ENCODE data around the gene DNAH9. TPM values are rescaled to one million over a fixed set of nuclear protein-coding genes. Genes with fewer than 3 reads are reported as not detected.

DNAH9 gene
- polyA plus RNA-seq, 10 donors = 0.44 to 1.1 (median 0.76) TPM

DNA sequence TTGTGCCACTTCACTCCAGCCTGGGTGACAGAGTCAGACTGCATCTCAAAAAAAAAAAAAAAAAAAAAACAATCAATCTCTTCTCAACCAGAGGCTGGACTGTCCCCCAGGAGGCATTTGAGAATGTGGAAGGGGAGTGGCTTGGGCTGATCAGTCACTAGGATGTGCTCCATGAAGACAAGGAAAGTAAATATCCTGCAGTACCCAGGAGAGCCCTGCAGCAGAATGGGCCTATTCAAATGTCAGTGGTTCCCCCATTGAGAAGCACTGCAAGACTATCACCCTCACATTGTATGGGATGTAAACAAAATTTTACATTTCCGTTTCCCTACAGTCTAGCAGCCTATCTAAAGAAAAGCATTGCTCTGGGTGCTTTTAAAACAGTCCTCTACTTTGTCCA is 70.3 kb downstream of the DNAH9 start:
- DNase-seq = no peak

DNA sequence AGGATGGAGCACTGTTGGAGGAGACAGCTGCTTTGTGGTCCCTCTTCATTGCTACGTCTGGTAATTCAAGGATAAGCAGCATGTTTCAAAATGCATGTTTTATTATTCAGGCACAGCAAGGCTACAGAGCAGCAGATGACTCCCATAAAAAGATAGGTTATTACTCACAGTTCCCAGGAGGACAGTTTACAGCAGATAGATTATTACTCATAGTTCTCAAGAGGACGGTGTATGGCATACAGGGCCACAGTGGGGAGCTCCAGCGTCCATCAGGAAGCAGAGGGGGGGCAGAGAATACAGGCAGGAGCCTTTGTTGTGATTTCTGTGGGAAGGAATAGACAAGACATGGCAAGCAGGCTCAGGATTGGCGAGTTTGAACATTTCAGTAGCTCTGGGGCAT is 72.9 kb downstream of the DNAH9 start:
- no peak for DNase-seq

- DNase-seq = peak in 1 of 3 donors; percentile 6
Observed at GRCh38 chr17:11682646-11683045, 84.4 kb downstream of the DNAH9 start.

GRCh38 chr17:11690681-11691080 is 92.4 kb downstream of the DNAH9 start:
- DNase-seq = no peak

- no peak for DNase-seq
Observed at GRCh38 chr17:11692688-11693087, 94.4 kb downstream of the DNAH9 start.

DNA sequence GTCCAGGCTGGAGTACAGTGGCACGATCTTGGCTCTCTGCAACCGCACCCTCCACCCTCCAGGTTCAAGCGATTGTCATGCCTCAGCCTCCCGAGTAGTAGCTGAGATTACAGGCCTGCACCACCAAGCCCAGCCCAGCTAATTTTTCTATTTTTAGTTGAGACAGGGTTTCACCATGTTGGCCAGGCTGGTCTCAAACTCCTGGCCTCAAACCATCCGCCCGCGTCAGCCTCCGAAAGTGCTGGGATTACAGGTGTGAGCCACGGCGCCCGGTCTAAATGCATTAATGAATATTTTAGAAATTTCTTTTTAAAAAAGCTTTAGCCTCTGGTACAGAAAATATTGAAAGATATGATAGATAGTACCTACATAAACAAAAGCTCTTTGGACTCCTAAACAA is 95.0 kb downstream of the DNAH9 start:
- DNase-seq = no peak

GRCh38 chr17:11700668-11701067 is 102.4 kb downstream of the DNAH9 start:
- no peak for DNase-seq

DNA sequence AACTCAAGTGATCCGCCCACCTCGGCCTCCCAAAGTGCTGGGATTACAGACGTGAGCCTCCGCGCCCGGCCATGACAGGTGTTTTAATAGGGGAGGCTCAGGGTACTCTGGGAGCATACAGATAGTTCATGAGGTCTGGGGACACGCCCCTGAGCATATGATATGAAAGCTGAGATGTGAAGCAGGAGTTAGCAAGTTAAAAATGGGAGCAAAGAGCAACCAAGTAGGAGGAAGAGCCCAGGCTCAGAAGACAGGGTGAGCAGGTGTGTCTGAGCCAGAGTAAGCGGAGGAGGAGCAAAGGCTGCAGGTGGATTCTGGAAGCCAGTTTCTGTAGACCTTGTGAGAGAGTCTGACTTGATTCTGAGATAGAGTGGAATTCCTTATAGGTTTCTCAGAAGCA is 103.6 kb downstream of the DNAH9 start:
- DNase-seq = peak in 1 of 3 donors; percentile 20

DNA sequence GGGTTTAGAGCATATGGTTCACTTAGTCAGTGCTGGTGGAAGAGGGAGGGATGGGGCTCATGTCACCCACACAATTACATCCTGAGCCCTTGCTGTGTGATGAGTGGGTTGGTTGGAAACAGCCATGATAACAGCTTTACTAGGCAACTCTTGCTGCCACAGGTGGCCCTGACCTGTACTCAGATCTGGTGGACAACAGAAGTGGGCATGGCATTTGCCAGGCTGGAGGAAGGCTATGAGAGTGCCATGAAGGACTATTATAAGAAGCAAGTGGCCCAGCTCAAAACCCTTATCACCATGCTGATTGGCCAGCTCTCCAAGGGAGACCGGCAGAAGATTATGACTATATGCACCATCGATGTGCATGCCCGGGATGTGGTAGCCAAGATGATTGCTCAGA is 105.8 kb downstream of the DNAH9 start:
- no peak for DNase-seq

DNA sequence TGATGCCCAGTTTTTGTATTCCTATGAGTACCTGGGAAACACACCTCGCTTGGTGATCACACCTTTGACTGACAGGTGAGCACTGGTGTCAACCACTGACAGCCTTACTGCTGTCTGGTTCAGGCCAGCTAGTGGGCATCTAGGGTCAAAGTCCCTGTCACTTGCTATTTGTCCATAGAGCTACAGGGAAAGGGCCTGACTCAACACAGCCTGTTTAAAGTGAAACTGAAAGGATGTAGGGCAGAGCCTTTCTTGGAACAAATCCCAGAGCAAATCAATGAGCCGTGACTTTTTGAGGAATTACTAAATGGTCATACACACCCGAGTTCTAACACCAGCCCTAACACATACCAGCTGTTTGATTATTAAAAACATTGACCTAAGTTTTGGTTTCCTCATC is 106.8 kb downstream of the DNAH9 start:
- DNase-seq = peak in 2 of 3 donors; percentile 22 to 32

GRCh38 chr17:11707586-11707985 is 109.3 kb downstream of the DNAH9 start:
- DNase-seq = no peak

DNA sequence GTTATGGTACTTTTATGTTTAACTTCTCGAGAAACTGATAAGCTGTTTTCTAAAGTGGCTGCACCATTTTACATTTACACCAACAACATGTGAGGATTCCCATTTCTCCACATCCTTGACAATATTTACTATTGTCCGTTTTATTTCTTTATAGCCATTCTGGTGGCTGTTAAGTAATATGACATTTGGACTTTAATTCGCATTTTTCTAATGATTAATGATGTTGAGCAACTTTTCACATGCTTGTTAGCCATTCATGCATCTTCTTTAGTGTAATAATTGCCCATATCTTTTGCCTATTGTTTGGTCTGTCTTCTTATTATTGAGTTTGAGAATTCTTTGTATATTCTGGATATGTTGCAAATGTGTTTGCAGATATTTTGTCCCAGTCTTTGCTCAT is 114.2 kb downstream of the DNAH9 start:
- no peak for DNase-seq

- no peak for DNase-seq
Observed at GRCh38 chr17:11719203-11719602, 120.9 kb downstream of the DNAH9 start.

DNA sequence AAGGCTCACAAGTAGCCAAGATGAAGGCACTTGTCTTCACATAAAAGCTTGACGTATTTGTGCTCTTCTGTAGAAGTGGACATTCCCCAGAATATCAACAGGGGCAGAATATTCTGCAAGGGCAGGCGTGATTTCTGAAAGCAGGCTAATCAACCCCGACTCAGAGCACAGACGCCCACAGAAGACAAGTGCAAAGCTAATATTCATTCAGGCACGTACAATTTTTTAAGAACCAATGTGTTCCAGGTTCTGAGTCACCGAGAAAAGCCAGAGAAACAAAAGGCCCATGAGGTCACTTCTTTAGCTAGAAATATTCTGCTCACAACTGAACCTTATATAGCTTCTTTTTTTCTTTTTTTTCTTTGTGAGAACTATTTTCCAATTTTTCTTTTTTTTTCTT is 121.6 kb downstream of the DNAH9 start:
- DNase-seq = peak in 2 of 3 donors; percentile 16 to 32

DNA sequence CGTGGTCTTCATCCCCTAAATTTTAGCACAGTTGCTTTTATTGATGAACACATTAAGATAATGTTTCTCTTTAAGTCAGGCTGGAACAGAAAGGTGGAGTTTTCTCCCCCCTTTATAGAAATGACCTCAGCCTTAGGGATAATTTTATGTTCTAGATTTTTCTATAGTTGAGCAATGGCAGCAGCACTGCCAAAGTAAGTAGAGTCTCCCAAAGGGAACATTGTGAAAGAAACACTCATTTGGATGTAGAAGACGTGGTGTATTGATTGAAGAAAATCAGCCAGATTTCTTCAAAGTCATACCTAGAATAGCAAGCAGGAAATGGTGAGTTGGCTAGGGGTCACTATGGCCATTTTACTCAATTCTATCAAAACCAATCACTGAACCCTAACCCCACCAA is 122.5 kb downstream of the DNAH9 start:
- peak in 1 of 3 donors; percentile 35 for DNase-seq

- no peak for DNase-seq
Observed at GRCh38 chr17:11730747-11731146, 132.5 kb downstream of the DNAH9 start.

DNA sequence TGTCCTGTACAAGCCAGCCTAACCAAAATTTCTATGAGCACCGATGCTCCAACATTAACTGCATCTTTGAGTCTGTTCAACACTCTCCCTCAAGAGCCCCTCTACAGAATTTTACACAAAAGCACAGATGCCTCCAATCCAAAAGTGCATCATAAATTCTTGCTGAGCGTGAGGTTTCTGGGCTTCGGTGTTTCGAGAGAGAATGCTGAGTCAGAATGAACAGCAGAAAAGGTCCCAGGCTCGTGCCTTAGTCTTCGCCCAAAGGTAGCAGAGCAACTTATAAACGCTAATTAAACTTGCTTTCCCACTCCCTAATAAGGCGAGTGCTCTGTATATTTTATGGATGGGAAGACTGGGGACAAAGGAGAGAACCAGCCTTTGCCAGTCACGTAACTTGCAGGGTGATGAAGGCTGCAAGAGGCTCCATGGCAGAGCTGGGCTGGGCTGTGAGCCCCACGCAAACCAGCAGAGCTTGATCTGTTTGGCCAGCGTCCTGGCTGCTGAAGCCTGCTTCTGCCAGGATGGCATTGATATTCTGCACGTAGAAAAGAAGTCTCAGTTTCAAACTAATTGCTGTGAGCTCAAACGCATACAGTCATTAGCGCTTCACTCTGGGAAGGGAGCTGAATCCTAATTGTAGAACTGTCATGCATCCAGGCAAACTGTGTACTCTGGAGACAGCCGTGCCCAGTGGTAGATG is 138.5 kb downstream of the DNAH9 start:
- DNase-seq = no peak

DNA sequence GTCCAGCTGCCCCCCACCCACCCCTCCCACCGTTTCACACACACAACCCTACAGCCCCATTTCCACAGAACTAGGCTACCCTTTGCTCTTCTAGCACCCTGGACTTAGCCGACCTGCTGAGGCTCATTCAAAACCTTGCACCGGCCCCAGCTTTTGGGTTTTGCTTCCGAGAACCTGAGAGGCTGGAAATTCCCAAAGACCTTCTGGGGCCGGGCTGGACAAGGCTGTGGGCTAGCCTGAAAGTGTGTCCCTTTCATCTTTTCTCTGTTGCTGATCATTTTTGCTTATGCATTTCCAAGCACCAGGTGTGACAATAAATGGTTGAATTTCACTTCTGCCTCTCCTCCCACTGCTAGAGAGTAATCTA is 139.0 kb downstream of the DNAH9 start:
- no peak for DNase-seq

DNA sequence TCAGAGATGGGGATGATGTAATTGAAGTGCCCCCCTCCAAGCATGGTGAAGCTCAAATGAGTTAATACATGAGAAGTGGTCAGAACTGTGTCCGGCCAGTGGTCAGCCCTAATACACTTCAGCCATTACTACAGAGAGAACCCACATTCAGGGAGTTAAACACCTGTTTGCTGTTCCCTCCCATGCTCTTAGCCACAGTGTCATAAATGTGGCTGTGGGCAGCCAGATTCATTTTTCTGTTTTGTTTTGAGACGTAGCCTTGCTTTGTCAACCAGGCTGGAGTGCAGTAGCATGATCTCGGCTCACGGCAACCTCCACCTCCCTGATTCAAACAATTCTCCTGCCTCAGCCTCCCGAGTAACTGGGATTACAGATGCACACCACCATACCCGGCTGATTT is 139.9 kb downstream of the DNAH9 start:
- no peak for DNase-seq

- DNase-seq = no peak
Observed at GRCh38 chr17:11739351-11739750, 141.1 kb downstream of the DNAH9 start.

- DNase-seq = no peak
Observed at GRCh38 chr17:11739848-11740247, 141.6 kb downstream of the DNAH9 start.

DNA sequence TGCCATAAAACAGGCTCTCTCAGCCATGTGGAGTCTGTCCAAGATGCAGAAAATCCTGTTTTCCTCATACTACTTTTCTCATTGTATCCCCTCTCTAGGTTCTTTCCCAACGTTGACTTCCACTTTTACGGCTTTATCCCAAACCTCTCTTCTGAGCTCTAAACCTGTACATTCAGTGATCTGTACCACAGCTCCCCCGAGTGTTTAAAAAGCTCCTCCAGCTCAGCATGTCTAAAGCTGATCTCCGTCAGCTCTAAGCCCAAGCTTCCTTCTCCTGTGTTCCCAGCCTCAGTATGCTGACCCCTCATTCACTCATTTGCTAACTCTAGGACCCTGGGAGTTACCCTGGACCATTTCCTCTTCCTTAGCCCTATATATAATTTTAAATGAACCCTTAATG is 144.6 kb downstream of the DNAH9 start:
- DNase-seq = peak in 2 of 3 donors; percentile 30 to 55

GRCh38 chr17:11744696-11745095 is 146.4 kb downstream of the DNAH9 start:
- DNase-seq = no peak

- no peak for DNase-seq
Observed at GRCh38 chr17:11747441-11747840, 149.2 kb downstream of the DNAH9 start.

Measured in muscle of back (tissue), 11 donors.